HG03378 (cell line): ENCODE results near the gene HSPBP1.

Experiments used
- ATAC-seq: cut with Tn5 transposase; IDR thresholded peaks from one replicate; pipeline ENCODE4 v1.9.1; 2021; ENCODE audit warnings: mild to moderate bottlenecking, moderate library complexity; ENCODE audit not compliant: unreplicated experiment

Gene HSPBP1

GRCh38 chr19:55305491-55305890 is 25.6 kb upstream of the HSPBP1 start:
- ATAC-seq = no peak

GRCh38 chr19:55304980-55305379 is 25.1 kb upstream of the HSPBP1 start:
- ATAC-seq = no peak

- ATAC-seq = no peak
Observed at GRCh38 chr19:55304279-55304978, 24.5 kb upstream of the HSPBP1 start.

GRCh38 chr19:55303477-55303876 is 23.6 kb upstream of the HSPBP1 start:
- no peak for ATAC-seq

GRCh38 chr19:55302318-55302703 is 22.4 kb upstream of the HSPBP1 start:
- ATAC-seq = no peak

GRCh38 chr19:55301459-55302317 is 21.8 kb upstream of the HSPBP1 start:
- ATAC-seq = peak; percentile 60

- ATAC-seq = no peak
Observed at GRCh38 chr19:55300886-55301458, 21.1 kb upstream of the HSPBP1 start.

GRCh38 chr19:55299991-55300390 is 20.1 kb upstream of the HSPBP1 start:
- ATAC-seq = no peak

GRCh38 chr19:55297267-55297666 is 17.4 kb upstream of the HSPBP1 start:
- ATAC-seq = no peak

- no peak for ATAC-seq
Observed at GRCh38 chr19:55289117-55289796, 9.3 kb upstream of the HSPBP1 start.

- no peak for ATAC-seq
Observed at GRCh38 chr19:55287361-55288079, 7.6 kb upstream of the HSPBP1 start.

GRCh38 chr19:55285229-55285890 is 5.5 kb upstream of the HSPBP1 start:
- no peak for ATAC-seq

- ATAC-seq = no peak
Observed at GRCh38 chr19:55284405-55285058, 4.6 kb upstream of the HSPBP1 start.

GRCh38 chr19:55283548-55284377 is 3.9 kb upstream of the HSPBP1 start, which contains the start of gene BRSK1:
TSS of gene BRSK1 (plus strand) at chr19:55283997. CDS start at chr19:55284443, 446 bp downstream.
- ATAC-seq = no peak

- ATAC-seq = no peak
Observed at GRCh38 chr19:55279340-55279739, 570 bp downstream of the HSPBP1 start.

GRCh38 chr19:55278391-55279135 is 1.3 kb downstream of the HSPBP1 start:
- no peak for ATAC-seq

- no peak for ATAC-seq
Observed at GRCh38 chr19:55277494-55277893, 2.4 kb downstream of the HSPBP1 start.
